Cardiac septum (tissue), 1 donor: ENCODE data around the gene MVB12B. TPM values are rescaled to one million over a fixed set of nuclear protein-coding genes. Genes with fewer than 3 reads are reported as not detected.

ENCODE experiments used
- DNase-seq: peaks from one replicate; pipeline ENCODE4 v3.0.0-alpha.2; 2020; ENCODE audit warnings: low spot score
- intact Hi-C: fragments of 100-400 bp; cut with DNase I; formaldehyde crosslinking; loops from one replicate; pipeline ENCODE4 v1.14.0; 2022
- total RNA-seq: library from RNA; stranded (reverse); fragmentation: NEBNext Ultra II Directional; extraction: Animal tissue kit (Norgen Biotek cat#: 25700); gene quantifications from one replicate; pipeline ENCODE4 v1.2.1, GENCODE V29; 2021
- donor health status: DM: no; HTN: no; CAD: no.

MVB12B gene
- total RNA-seq, 1 donor from 2014 or later = 7.2 TPM

GRCh38 chr9:126436545-126437267, 110.1 kb downstream of the MVB12B start:
- intact Hi-C loops = no loop called here
- no peak for DNase-seq

GRCh38 chr9:126437268-126437666, 110.6 kb downstream of the MVB12B start:
- no peak for DNase-seq
- intact Hi-C loops = no loop called here

- DNase-seq = no peak
- intact Hi-C loops = no loop called here
These were observed 111.1 kb downstream of the MVB12B start for GRCh38 chr9:126437701-126438100.

GRCh38 chr9:126438741-126439401, 112.2 kb downstream of the MVB12B start:
- intact Hi-C loops = no loop called here

GRCh38 chr9:126439402-126439765, 112.8 kb downstream of the MVB12B start:
- no peak for DNase-seq
- intact Hi-C loops = no loop called here

More at GRCh38 chr9:126438741-126439401, 112.2 kb downstream of the MVB12B start:
- DNase-seq = no peak

DNA sequence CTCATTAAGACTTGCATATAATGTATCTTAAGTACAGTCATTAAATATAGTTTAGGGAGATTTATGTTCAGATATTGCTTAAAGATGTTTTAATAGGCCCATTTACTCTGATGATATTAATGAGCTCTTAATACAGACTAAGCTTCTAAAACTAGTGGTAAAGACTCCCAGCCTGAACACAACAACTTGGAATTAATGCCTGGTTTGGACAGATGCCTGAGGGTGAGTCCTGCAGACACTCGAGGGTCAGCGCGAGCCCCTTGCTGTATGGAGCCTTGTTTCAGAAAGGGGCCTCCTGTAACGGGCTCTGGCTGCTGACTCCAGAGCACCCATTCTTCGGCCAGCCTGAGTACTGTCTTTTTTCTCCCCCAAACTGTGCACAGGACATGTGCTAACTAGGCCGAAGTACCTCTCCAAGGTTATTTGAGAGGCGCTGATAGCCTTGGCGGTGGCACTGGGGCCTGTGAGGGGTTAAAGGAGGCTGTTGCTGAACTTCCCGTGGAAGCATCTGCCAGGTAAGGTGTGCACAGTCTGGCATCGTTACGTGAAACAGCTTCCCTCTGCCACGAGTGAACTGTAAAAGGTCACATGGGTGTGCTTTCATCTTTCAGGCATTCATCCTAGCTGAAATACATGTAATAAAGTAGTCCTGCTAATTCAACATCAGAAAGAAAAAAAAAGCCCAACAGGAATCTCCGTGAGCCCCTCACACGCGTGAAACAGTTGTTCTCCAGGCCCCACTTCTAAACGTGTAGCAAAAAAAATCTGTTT, 113.4 kb downstream of the MVB12B start:
- intact Hi-C loops = no loop called here
- no peak for DNase-seq

DNA sequence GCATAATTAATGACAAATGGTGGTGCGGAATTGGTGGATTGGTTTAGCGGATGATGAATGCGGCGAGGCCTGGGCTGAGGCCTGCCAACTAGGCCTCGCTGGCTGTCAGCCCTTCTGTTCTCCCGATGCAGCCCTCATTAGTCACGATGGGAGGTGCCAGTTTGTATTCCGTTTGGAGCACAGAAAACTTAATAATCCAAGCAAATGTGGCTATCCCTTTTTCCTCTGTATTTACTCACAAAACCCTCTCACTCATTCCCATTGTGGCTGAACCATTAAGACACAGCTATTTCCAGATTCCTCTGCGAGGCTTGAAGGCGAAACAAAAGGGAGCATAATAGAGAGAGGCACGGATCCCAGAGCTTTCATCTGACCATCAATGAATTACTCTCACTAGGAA, 114.3 kb downstream of the MVB12B start:
- no peak for DNase-seq
- intact Hi-C loops = no loop called here

GRCh38 chr9:126442636-126443035, 116.0 kb downstream of the MVB12B start:
- intact Hi-C loops = no loop called here

DNA sequence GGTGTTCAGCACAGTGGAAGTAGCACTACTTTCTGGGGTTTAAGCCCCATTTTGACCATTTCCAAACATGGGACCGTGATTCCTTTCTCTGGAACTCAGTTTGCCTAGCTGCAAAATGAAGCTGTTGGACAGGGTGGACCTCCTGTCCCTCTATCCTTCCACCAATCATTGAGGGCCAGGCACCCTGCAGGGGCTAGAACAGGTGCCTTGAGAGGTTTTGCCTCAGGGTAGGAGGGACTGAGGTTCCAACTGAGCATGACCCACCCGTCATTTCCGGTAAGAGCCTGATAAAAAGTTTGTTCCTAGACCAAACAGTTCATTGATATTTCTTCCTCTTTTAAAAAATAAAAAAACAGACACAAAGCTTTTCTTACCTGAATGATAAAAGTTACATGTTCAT, 116.5 kb downstream of the MVB12B start:
- no peak for DNase-seq

More at GRCh38 chr9:126442636-126443035, 116.0 kb downstream of the MVB12B start:
- no peak for DNase-seq

GRCh38 chr9:126448136-126448535, 121.5 kb downstream of the MVB12B start:
- no peak for DNase-seq
- intact Hi-C loops = no loop called here

More for the DNA sequence above, 116.5 kb downstream of the MVB12B start:
- intact Hi-C loops = no loop called here

- no peak for DNase-seq
- intact Hi-C loops = no loop called here
These were observed 122.4 kb downstream of the MVB12B start for GRCh38 chr9:126448865-126449577.

GRCh38 chr9:126449725-126450667, 123.4 kb downstream of the MVB12B start:
- intact Hi-C loops = no loop called here
- DNase-seq = no peak

- intact Hi-C loops = no loop called here
- DNase-seq = no peak
These were observed 124.1 kb downstream of the MVB12B start for GRCh38 chr9:126450668-126451205.

DNA sequence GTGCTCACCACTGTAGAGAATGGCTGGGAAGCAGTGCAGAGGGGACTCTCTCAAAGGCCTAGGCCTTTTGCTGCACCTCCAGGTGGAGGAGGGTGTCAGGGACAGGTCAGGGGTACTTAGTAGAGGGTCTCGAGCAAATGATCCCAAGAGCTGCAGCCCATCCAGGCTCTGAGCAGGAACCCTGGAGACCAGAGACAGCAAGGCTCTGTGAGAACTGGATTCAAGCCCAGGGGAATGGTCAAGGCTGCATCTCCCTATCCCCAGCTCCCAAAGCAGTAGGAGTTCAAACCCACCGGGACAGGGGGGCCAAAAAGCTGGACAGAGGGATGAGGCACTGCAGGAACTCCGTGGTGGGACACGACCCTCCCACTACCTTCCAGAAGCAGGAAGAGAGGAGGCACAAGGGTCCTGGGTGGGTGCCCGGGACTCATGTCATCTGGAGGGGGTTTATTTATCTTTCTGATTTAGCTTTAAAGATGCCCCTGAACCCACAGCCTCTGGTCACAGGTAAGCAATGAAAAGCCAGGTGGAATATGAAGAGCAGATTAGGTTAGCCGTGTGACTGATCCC, 124.8 kb downstream of the MVB12B start:
- DNase-seq = no peak
- intact Hi-C loops = no loop called here

DNA sequence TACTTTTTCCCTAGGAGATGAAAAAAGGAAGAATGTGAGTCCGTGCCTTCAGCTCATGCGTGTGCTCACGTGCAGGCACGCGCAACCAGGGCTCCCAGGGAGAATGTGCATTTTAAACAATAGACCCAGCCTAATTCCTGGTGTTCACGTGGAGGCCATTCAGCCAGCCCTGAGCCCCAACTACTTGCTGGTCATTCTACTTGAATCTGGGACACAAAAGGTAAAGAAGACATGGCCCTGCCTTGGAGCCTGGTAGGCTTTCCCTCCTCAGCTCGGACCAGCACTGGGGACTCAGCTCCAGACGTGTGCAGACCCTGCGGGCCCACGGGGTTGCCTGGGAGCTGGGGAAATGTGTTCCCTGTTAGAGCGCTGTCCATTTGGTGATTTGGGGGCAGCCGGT, 125.5 kb downstream of the MVB12B start:
- intact Hi-C loops = no loop called here
- no peak for DNase-seq

- intact Hi-C loops = no loop called here
- no peak for DNase-seq
These were observed 126.7 kb downstream of the MVB12B start for GRCh38 chr9:126453156-126453963.

- no peak for DNase-seq
- intact Hi-C loops = no loop called here
These were observed 127.6 kb downstream of the MVB12B start for GRCh38 chr9:126454215-126454614.
